ENCODE results near the gene FOXR1.

- no peak for TF ChIP-seq CTCF (IDR thresholded peaks at IDR 0.05; ENCODE audit: low read length)
- TF ChIP-seq EZH2phosphoT487 (IDR thresholded peaks at IDR 0.05; ENCODE audit: low read length): no peak
- TF ChIP-seq EZH2 (optimal IDR thresholded peaks at IDR 0.05; ENCODE audit: low read depth, low read length): no peak
Observed at GRCh38 chr11:119029340-119030028, 57.9 kb downstream of the FOXR1 start.
